ENCODE data around the gene EHBP1. TPM values are rescaled to one million over a fixed set of nuclear protein-coding genes. Genes with fewer than 3 reads are reported as not detected.

The EHBP1 gene
- polyA plus RNA-seq, 3 donors, result 4.2 to 6.1 (median 6.0) TPM

- H2AFZ ChIP-seq (ENCODE audit: insufficient read depth, low read depth, low read length, poor library complexity, severe bottlenecking), result no peak overlapping the region
- no peaks in the 10 kb centered on the region for H3K27me3 ChIP-seq (ENCODE audit: control insufficient read depth in 2 of 2, insufficient read depth in 2 of 2, low read length in 2 of 2)
- Mint-ChIP-seq H3K27me3 (ENCODE audit: low read depth in 3 of 3) (no peaks in the 10 kb centered on the region), H3K36me3 (peaks cover 7 to 8% of the 10 kb centered on the region in 2 donors), H3K27ac (no peak overlapping the region), H3K4me1 (no peaks in the 10 kb centered on the region), H3K4me3 (no peak overlapping the region), H3K9me3 (no peaks in the 10 kb centered on the region)
- H3K36me3 ChIP-seq (replicated peaks in 1 of 2; ENCODE audit: control insufficient read depth in 1 of 2, insufficient read depth in 2 of 2, low read length in 2 of 2), result no peaks in the 10 kb centered on the region
- H3K79me2 ChIP-seq (ENCODE audit: insufficient read depth, low read length), result no peaks in the 10 kb centered on the region
- intact Hi-C loops (cut with micrococcal nuclease), result no loop called here
- TF ChIP-seq CTCF (IDR thresholded peaks at IDR 0.05), result no peak
- H3K9ac ChIP-seq (ENCODE audit: insufficient read depth, low read length, poor library complexity, severe bottlenecking), result no peak overlapping the region
- no peaks in the 10 kb centered on the region for H3K4me1 ChIP-seq (ENCODE audit: control insufficient read depth in 1 of 2, insufficient read depth in 2 of 2, low read length in 2 of 2)
- no peak overlapping the region for H3K27ac ChIP-seq (ENCODE audit: low read depth in 1 of 2, low read length in 2 of 2)
- H3K4me2 ChIP-seq (replicated peaks; ENCODE audit: extremely low read depth, low read length, poor library complexity, severe bottlenecking), result no peak overlapping the region
- no peaks in the 10 kb centered on the region for H3K9me3 ChIP-seq (replicated peaks in 1 of 2; ENCODE audit: control insufficient read depth in 1 of 2, insufficient read depth in 1 of 2, low read length in 2 of 2)
- H4K20me1 ChIP-seq (ENCODE audit: insufficient read depth, low read length), result no peaks in the 10 kb centered on the region
- no peak overlapping the region for H3K4me3 ChIP-seq (replicated peaks in 1 of 3; ENCODE audit: low read depth in 2 of 3, low read length in 3 of 3)
- DNase-seq, result no peak
Measured at GRCh38 chr2:63007813-63008458, 302.4 kb downstream of the EHBP1 start.

- H3K27me3 Mint-ChIP-seq (ENCODE audit: low read depth in 3 of 3), result no peaks in the 10 kb centered on the region
- Histone ChIP-seq H3K27ac (ENCODE audit: low read depth in 1 of 2, low read length in 2 of 2) (no peak overlapping the region), H3K9ac (ENCODE audit: insufficient read depth, low read length, poor library complexity, severe bottlenecking) (no peak overlapping the region), H3K4me1 (ENCODE audit: control insufficient read depth in 1 of 2, insufficient read depth in 2 of 2, low read length in 2 of 2) (no peaks in the 10 kb centered on the region), H3K36me3 (replicated peaks in 1 of 2; ENCODE audit: control insufficient read depth in 1 of 2, insufficient read depth in 2 of 2, low read length in 2 of 2) (no peaks in the 10 kb centered on the region), H3K4me2 (replicated peaks; ENCODE audit: extremely low read depth, low read length, poor library complexity, severe bottlenecking) (no peak overlapping the region), H4K20me1 (ENCODE audit: insufficient read depth, low read length) (no peaks in the 10 kb centered on the region), H3K4me3 (replicated peaks in 1 of 3; ENCODE audit: low read depth in 2 of 3, low read length in 3 of 3) (no peak overlapping the region), H3K79me2 (ENCODE audit: insufficient read depth, low read length) (no peaks in the 10 kb centered on the region), H2AFZ (ENCODE audit: insufficient read depth, low read depth, low read length, poor library complexity, severe bottlenecking) (no peak overlapping the region), H3K9me3 (replicated peaks in 1 of 2; ENCODE audit: control insufficient read depth in 1 of 2, insufficient read depth in 1 of 2, low read length in 2 of 2) (no peaks in the 10 kb centered on the region), H3K27me3 (ENCODE audit: control insufficient read depth in 2 of 2, insufficient read depth in 2 of 2, low read length in 2 of 2) (no peaks in the 10 kb centered on the region)
- no peak for DNase-seq
- WGBS (ENCODE audit: insufficient coverage), result 100% methylated on average over 1 of the region's 1 CpG
- intact Hi-C loops (cut with micrococcal nuclease), result no loop called here
- no peak overlapping the region for H3K4me3 Mint-ChIP-seq
- no peaks in the 10 kb centered on the region for H3K9me3 Mint-ChIP-seq
- H3K4me1 Mint-ChIP-seq, result no peaks in the 10 kb centered on the region
- H3K36me3 Mint-ChIP-seq, result peaks cover 12% of the 10 kb centered on the region in 2 donors
- H3K27ac Mint-ChIP-seq, result no peak overlapping the region
- TF ChIP-seq CTCF (IDR thresholded peaks at IDR 0.05), result no peak
Measured at GRCh38 chr2:63008838-63009237, 303.3 kb downstream of the EHBP1 start.

Measured in CD14-positive monocyte (primary cell).